ENCODE results near the gene STK17A.
"Not testable (repeated sequence)": the region's sequence is repeated elsewhere in the genome, so short reads cannot be mapped to it uniquely, and the experiment has no call there.

Gene STK17A

DNA sequence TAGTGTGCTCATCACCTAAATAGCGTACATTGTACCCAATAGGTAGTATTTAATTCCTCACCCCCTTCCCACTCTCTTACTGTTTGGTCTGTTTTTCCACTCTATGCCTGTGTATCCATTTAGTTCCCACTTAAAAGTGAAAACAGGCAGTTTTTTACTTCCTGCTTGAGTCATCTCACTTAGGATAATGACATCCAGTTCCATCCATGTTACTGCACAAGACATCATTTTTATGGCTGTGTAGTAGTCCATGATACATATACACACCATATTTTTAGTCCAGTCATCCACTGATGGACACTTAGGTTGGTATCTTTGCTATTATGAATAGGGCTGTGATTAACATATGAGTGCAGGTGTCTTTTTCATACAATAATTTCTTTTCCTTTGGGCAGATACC is 10.1 kb downstream of the STK17A start:
- no peak overlapping the region for H3K4me3 ChIP-seq (ENCODE audit: low read length)
- no peak for DNase-seq (ENCODE audit: low read depth)
- TF ChIP-seq CTCF (IDR thresholded peaks at IDR 0.05; ENCODE audit: insufficient read depth, low read depth, low read length, missing control alignments) = no peak

- no peak for TF ChIP-seq CTCF (IDR thresholded peaks at IDR 0.05; ENCODE audit: insufficient read depth, low read depth, low read length, missing control alignments)
- no peak overlapping the region for H3K4me3 ChIP-seq (ENCODE audit: low read length)
- no peak for DNase-seq (ENCODE audit: low read depth)
Observed at GRCh38 chr7:43594020-43594419, 11.1 kb downstream of the STK17A start.

GRCh38 chr7:43596426-43596825 is 13.5 kb downstream of the STK17A start:
- DNase-seq (ENCODE audit: low read depth) = peak; percentile 28
- H3K4me3 ChIP-seq (ENCODE audit: low read length) = not testable (repeated sequence)

GRCh38 chr7:43600056-43600455 is 17.1 kb downstream of the STK17A start:
- DNase-seq (ENCODE audit: low read depth) = no peak
- H3K4me3 ChIP-seq (ENCODE audit: low read length) = no peak overlapping the region
- TF ChIP-seq CTCF (IDR thresholded peaks at IDR 0.05; ENCODE audit: insufficient read depth, low read depth, low read length, missing control alignments) = no peak

DNA sequence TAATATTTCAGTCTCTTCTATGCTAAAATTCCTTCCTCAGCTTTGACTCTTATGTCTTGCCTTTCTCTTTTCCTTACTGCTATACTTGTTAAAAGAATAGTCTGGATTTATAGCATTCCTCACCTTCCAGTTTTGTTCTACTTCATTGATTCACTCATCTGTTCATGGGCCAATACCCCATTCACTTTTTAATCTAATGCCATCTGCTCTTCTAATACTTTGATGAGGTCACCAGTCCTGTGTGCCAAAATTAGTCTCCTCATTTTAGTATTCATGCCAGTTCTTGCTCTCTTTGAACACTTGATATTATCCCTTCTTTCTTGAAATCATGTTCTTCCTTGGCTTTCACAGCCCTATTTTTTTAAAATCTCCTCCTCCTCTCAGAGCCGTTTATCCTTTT is 19.3 kb downstream of the STK17A start:
- no peak for DNase-seq (ENCODE audit: low read depth)

DNA sequence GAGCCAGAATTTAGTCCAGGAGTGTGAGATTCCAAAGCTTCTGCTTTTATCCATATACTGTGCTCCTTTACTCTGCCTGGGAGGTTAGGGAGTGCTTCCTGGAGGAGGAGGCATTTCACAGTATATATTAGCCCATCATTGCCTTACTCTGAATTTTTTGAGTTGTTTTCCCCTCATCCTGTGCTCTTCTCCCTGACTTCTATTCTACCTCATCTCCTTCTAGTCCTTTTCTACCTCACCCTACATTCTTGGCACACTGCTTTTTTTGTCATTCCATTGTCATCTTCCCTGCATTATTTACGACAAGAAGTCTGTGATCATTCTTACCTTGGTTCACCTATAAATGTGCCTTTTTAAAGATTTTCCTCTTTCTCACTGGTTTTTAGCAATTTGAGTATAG is 21.3 kb downstream of the STK17A start:
- H3K4me3 ChIP-seq (ENCODE audit: low read length) = no peak overlapping the region
- TF ChIP-seq CTCF (IDR thresholded peaks at IDR 0.05; ENCODE audit: insufficient read depth, low read depth, low read length, missing control alignments) = no peak
- DNase-seq (ENCODE audit: low read depth) = no peak

More for the DNA sequence above, 19.3 kb downstream of the STK17A start:
- H3K4me3 ChIP-seq (ENCODE audit: low read length) = no peak overlapping the region
- TF ChIP-seq CTCF (IDR thresholded peaks at IDR 0.05; ENCODE audit: insufficient read depth, low read depth, low read length, missing control alignments) = no peak

GRCh38 chr7:43609097-43609496 is 26.2 kb downstream of the STK17A start:
- TF ChIP-seq CTCF (IDR thresholded peaks at IDR 0.05; ENCODE audit: insufficient read depth, low read depth, low read length, missing control alignments) = no peak

DNA sequence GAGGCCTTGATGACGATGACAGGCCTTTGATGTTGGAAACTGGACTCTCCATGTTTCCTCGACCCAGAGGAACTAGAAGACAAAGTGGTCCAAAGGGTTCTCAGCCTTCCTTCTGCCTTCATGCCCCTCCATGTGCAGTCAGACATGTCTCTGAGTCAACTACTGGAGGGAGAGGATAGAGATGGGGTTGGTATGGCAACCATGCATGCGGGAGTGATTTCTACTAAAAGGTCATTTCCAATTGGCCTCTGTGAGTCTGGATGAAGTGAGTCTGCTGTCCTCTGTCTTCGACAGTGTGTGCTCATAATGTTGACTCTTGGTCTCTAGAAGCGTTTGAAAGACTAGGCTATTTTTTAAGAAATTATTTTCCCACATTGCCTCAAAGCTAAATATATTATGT is 29.2 kb downstream of the STK17A start:
- H3K4me3 ChIP-seq (ENCODE audit: low read length) = no peak overlapping the region
- DNase-seq (ENCODE audit: low read depth) = no peak
- no peak for TF ChIP-seq CTCF (IDR thresholded peaks at IDR 0.05; ENCODE audit: insufficient read depth, low read depth, low read length, missing control alignments)

More at GRCh38 chr7:43609097-43609496, 26.2 kb downstream of the STK17A start:
- no peak overlapping the region for H3K4me3 ChIP-seq (ENCODE audit: low read length)
- DNase-seq (ENCODE audit: low read depth) = no peak
